GM21526 (cell line): ENCODE measurements around the gene ITPR2.

Experiments used
- ATAC-seq: cut with Tn5 transposase; IDR thresholded peaks from one replicate; pipeline ENCODE4 v1.9.1; 2021; ENCODE audit warnings: moderate library complexity; ENCODE audit not compliant: unreplicated experiment, low FRiP score

ITPR2 gene

GRCh38 chr12:26499979-26500640 lies 332.9 kb downstream of the ITPR2 start:
- ATAC-seq: no peak

- no peak for ATAC-seq
Observed at GRCh38 chr12:26496170-26496569, 336.8 kb downstream of the ITPR2 start.

- ATAC-seq: no peak
Observed at GRCh38 chr12:26493656-26494055, 339.3 kb downstream of the ITPR2 start.

GRCh38 chr12:26492406-26492805 lies 340.6 kb downstream of the ITPR2 start:
- no peak for ATAC-seq

- ATAC-seq: no peak
Observed at GRCh38 chr12:26489908-26490307, 343.1 kb downstream of the ITPR2 start.

GRCh38 chr12:26488351-26488750 lies 344.6 kb downstream of the ITPR2 start:
- ATAC-seq: no peak

- ATAC-seq: peak; percentile 91
Observed at GRCh38 chr12:26473291-26473690, 359.7 kb downstream of the ITPR2 start.

GRCh38 chr12:26471560-26471959 lies 361.4 kb downstream of the ITPR2 start:
- ATAC-seq: peak; percentile 82

GRCh38 chr12:26469421-26470180 lies 363.4 kb downstream of the ITPR2 start:
- ATAC-seq: no peak

GRCh38 chr12:26467351-26467750 lies 365.6 kb downstream of the ITPR2 start:
- ATAC-seq: no peak

- no peak for ATAC-seq
Observed at GRCh38 chr12:26466726-26467125, 366.3 kb downstream of the ITPR2 start.

- no peak for ATAC-seq
Observed at GRCh38 chr12:26465419-26466097, 367.4 kb downstream of the ITPR2 start.

GRCh38 chr12:26461776-26462175 lies 371.2 kb downstream of the ITPR2 start:
- ATAC-seq: no peak

GRCh38 chr12:26460361-26460760 lies 372.6 kb downstream of the ITPR2 start:
- ATAC-seq: no peak

- no peak for ATAC-seq
Observed at GRCh38 chr12:26455936-26456574, 376.9 kb downstream of the ITPR2 start.

- ATAC-seq: no peak
Observed at GRCh38 chr12:26453246-26453645, 379.7 kb downstream of the ITPR2 start.

GRCh38 chr12:26452511-26452910 lies 380.5 kb downstream of the ITPR2 start:
- ATAC-seq: no peak

GRCh38 chr12:26451763-26452162 lies 381.2 kb downstream of the ITPR2 start:
- no peak for ATAC-seq

- no peak for ATAC-seq
Observed at GRCh38 chr12:26445909-26446308, 387.1 kb downstream of the ITPR2 start.

- no peak for ATAC-seq
Observed at GRCh38 chr12:26443309-26443708, 389.7 kb downstream of the ITPR2 start.

GRCh38 chr12:26441434-26441833 lies 391.6 kb downstream of the ITPR2 start:
- no peak for ATAC-seq
